SK-N-MC (cell line): ENCODE data around the gene BRINP3.
A peak's percentile ranks its signal among the peaks of the same experiment; 100 is the strongest.

Experiments
- DNase-seq: peaks from one replicate; pipeline ENCODE4 v3.0.0-alpha.2; 2011; ENCODE audit warnings: low read depth, low spot score
- H3K27ac ChIP-seq: fragments of 200-600 bp; sonication (generic); 2 replicates; pipeline ENCODE4 v1.5.1; 2016; ENCODE audit warnings: mixed run types
- H3K36me3 ChIP-seq: fragments of 200-600 bp; sonication (generic); 2 replicates; pipeline ENCODE4 v1.6.1; 2017; ENCODE audit warnings: antibody characterized with exemption, low read length, mixed read lengths; ENCODE audit not compliant: insufficient read depth
- H3K4me3 ChIP-seq: fragments of 200-600 bp; sonication (generic); 2 replicates; pipeline ENCODE4 v1.5.1; 2016
- H3K9ac ChIP-seq: fragments of 200-600 bp; sonication (generic); 2 replicates; pipeline ENCODE4 v1.8.0; 2017; ENCODE audit warnings: mixed run types, mixed read lengths; ENCODE audit not compliant: insufficient read length
- H3K9me3 ChIP-seq: fragments of 200-600 bp; sonication (generic); 2 replicates; pipeline ENCODE4 v1.6.1; 2017; ENCODE audit warnings: low read depth, mild to moderate bottlenecking, antibody characterized with exemption, low read length, moderate library complexity, mixed read lengths
- EZH2 ChIP-seq: fragments of 200-600 bp; sonication (generic); IDR thresholded peaks from one replicate; pipeline ENCODE4 v1.6.1; 2017; ENCODE audit warnings: antibody characterized with exemption
- FOXP2 ChIP-seq: optimal IDR thresholded peaks from 2 replicates; pipeline ENCODE3; 2011; ENCODE audit warnings: mild to moderate bottlenecking, moderate library complexity; ENCODE audit not compliant: insufficient read depth; ENCODE audit errors: extremely low read length, control extremely low read depth
- POLR2AphosphoS5 ChIP-seq: IDR thresholded peaks from 2 replicates; pipeline ENCODE4 v1.6.1; 2012; ENCODE audit warnings: mild to moderate bottlenecking, low read depth, low read length, borderline replicate concordance

The BRINP3 gene

DNA sequence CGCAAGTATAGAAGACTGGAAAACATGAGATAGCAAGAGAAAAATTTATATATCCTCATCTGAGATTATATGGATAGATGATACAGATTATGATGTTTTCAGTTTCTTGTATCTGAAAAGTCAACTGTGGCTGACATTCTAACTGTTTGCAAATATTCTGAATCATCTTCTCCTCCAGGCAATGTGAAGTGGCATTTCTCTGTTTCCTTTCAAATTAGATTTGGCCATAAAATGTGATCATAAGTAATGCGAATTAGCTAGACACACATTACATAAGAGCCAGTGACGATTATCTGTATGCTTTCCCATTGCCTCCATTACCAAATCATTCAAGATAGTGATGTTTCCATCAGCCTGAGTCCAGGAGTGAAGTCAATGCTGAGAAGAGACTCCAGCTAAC, 265.2 kb downstream of the BRINP3 start:
- peak; percentile 8 for DNase-seq
- Histone ChIP-seq H3K36me3 (no peaks in the 10 kb centered on the region), H3K9ac (no peak overlapping the region), H3K9me3 (no peaks in the 10 kb centered on the region), H3K27ac (no peak overlapping the region), H3K4me3 (no peak overlapping the region)
- no peak for TF ChIP-seq POLR2AphosphoS5
- no peak for TF ChIP-seq FOXP2
- no peak for TF ChIP-seq EZH2

DNA sequence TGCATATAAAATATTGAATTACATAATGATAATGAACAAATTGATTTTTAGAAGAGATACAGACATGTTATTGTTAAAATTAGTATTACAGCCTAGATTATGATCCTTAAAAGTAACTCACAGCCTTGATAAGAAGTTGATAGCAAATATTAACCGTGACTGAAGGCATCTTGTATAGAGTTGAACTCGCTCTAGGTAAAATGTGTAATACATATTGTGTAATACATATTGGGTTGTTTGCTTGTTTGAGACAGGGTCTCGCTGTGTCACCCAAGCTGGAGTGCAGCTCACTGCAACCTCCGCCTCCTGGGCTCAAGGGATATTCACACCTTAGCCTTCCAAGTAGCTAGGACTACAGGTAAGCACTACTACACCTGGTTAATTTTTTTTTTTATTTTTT, 269.9 kb downstream of the BRINP3 start:
- TF ChIP-seq POLR2AphosphoS5 (no peak), EZH2 (no peak), FOXP2 (no peak)
- H3K9ac ChIP-seq: no peak overlapping the region
- H3K27ac ChIP-seq: no peak overlapping the region
- no peaks in the 10 kb centered on the region for H3K9me3 ChIP-seq
- DNase-seq: no peak
- no peak overlapping the region for H3K4me3 ChIP-seq
- no peaks in the 10 kb centered on the region for H3K36me3 ChIP-seq

DNA sequence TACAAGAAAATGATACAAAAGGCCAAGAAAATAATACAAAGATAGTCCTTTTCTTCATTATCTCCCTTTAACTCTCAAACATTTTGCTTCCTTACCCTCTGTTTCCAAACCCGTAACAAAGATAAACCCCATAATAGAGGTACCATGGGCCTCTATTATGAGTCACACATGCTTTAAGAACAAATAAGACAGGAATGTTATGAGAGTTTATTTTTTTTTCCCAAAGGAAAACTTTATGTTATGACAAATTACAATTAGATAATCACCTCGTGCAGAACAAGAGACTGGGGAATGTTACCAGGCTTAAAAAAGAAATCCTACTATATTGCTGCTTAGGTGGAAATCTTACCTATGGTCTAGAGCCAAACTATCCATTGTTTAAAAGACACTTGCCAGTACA, 272.0 kb downstream of the BRINP3 start:
- no peaks in the 10 kb centered on the region for H3K36me3 ChIP-seq
- no peak overlapping the region for H3K27ac ChIP-seq
- no peaks in the 10 kb centered on the region for H3K9me3 ChIP-seq
- H3K4me3 ChIP-seq: no peak overlapping the region
- DNase-seq: no peak
- no peak for TF ChIP-seq EZH2
- TF ChIP-seq POLR2AphosphoS5: no peak
- TF ChIP-seq FOXP2: no peak
- no peak overlapping the region for H3K9ac ChIP-seq

DNA sequence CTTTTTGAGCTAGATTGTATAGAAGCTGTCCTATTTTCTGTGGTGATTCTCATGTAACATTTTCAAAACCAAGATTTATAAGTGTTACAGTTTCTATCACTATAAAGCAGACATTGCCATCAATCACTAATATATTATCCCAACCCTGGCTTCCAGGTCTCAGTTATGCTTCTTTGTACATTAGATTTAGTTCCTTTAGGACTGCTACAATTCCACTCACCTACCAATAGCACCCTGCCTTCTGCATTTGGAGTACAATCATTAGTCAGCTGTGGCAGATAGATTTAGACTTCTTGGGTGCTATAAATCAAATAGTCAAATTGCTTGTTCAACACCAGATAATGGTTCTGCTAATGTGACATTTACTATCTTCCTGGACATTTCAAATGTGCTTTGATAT, 281.6 kb downstream of the BRINP3 start:
- TF ChIP-seq EZH2 (no peak), FOXP2 (no peak), POLR2AphosphoS5 (no peak)
- no peak overlapping the region for H3K27ac ChIP-seq
- no peak overlapping the region for H3K4me3 ChIP-seq
- DNase-seq: no peak
- no peaks in the 10 kb centered on the region for H3K9me3 ChIP-seq
- H3K9ac ChIP-seq: no peak overlapping the region
- H3K36me3 ChIP-seq: no peaks in the 10 kb centered on the region

DNA sequence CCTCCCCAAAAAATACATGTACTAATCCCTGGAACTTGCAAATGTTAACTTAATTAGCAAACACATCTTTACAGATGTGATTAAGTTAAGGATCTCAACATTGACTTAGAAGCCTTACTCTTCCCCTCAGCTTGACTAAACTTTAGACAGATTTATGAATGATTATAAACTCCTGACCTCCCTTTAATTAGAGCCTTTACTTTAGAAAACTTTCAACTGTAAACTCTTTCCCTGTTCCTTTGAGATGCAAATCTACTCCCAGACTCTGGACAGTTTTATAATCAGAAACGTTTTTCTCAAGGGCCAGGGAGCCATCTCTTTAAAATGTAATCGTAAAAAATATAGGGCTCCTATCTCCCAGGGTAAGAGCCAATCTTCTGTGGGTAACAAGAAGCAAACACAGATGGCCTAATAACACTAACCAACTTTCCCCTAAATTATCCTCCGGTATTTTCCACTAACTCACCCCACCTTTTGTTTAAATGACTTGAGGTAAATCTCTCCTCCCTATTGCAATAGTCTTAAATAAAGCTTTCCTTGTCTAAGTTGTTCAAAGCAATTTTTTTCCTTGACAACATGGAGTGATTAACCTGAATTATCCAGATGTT, 284.1 kb downstream of the BRINP3 start:
- Histone ChIP-seq H3K27ac (peak overlapping the region; percentile 17), H3K9me3 (no peaks in the 10 kb centered on the region), H3K36me3 (no peaks in the 10 kb centered on the region), H3K9ac (no peak overlapping the region), H3K4me3 (no peak overlapping the region)
- TF ChIP-seq FOXP2 (no peak), EZH2 (no peak), POLR2AphosphoS5 (no peak)
- DNase-seq: no peak

DNA sequence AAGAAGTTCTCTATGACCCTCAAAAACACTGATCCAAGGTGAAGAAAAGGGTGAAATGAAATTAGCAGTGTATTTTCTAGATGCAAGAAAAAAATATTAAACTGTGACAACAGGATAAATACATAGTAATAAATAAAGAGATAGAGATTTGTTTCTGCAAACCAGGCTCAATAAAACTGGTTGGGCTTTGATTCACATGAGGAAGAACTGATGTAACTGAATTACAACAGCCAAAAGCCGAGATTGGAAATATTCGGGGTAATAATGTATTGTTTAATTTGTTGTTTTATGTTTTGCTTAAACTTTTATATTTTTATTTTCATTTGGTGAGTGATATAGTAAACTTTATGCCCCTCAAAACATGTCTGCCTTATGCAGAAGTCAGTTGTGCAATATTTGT, 285.0 kb downstream of the BRINP3 start:
- no peak for DNase-seq
- Histone ChIP-seq H3K9me3 (no peaks in the 10 kb centered on the region), H3K9ac (no peak overlapping the region), H3K36me3 (no peaks in the 10 kb centered on the region), H3K4me3 (no peak overlapping the region), H3K27ac (no peak overlapping the region)
- TF ChIP-seq POLR2AphosphoS5 (no peak), FOXP2 (no peak), EZH2 (no peak)

DNA sequence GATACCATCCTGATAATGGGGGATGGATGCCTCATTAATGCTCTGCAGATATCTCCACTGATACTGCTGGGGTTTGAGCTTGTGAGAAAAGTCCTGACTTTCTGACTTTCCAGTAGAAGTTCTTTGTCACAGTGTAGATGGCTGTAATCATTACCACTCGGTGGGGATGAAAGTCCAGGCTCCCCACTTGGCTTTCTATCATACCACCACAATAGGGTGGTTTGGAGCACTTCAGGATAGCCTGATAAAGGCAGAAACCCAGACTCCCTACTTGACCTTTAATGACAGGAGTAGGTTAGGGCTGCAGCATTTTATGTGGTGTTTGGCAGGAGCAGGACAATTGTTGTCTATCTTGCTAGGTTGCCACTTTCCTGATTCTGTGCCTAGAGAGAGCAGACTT, 294.1 kb downstream of the BRINP3 start:
- Histone ChIP-seq H3K9ac (no peak overlapping the region), H3K4me3 (no peak overlapping the region), H3K36me3 (no peaks in the 10 kb centered on the region), H3K9me3 (no peaks in the 10 kb centered on the region), H3K27ac (no peak overlapping the region)
- no peak for TF ChIP-seq FOXP2
- TF ChIP-seq POLR2AphosphoS5: no peak
- no peak for TF ChIP-seq EZH2
- DNase-seq: no peak

DNA sequence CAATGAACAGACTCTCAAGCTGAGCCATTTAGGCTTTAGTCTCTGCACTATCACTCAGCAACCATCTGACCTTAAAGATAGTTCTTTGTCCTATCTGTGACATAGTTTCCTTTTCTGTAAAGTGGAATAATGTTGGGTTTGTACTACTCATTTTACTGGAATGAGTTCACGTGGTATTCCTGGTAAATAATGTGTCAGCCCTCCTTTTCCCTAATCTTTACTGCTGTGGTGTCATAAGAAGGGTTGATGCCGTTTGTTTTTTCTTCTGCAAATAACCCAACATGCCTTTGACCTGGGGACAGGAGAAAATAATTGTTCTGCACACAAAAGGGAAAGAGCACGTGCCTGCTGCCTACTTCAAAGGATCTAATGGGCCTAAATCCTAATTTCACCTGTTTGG, 297.8 kb downstream of the BRINP3 start:
- no peaks in the 10 kb centered on the region for H3K36me3 ChIP-seq
- H3K9me3 ChIP-seq: no peaks in the 10 kb centered on the region
- no peak for DNase-seq
- no peak overlapping the region for H3K27ac ChIP-seq
- H3K9ac ChIP-seq: no peak overlapping the region
- no peak overlapping the region for H3K4me3 ChIP-seq
- TF ChIP-seq POLR2AphosphoS5 (no peak), FOXP2 (no peak), EZH2 (no peak)

DNA sequence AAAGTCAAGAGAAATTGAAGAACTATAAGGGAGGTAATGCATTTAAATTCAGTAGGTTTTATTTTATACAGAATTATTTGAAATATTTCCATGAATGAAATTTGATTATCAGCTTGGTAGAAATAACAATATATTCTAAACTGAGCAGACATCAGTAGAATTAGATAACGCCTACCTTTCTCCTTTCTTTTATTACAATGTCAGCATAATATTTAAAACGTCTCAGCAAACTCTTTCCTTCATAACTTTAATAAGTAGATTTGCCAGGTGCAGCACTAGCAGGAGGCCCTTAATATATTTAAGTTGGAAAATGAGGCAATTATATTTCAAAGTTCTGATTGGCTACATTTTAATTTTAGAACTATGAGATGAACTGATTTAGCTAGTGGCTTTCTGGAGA, 298.8 kb downstream of the BRINP3 start:
- DNase-seq: no peak
- Histone ChIP-seq H3K27ac (no peak overlapping the region), H3K36me3 (no peaks in the 10 kb centered on the region), H3K9me3 (no peaks in the 10 kb centered on the region), H3K9ac (no peak overlapping the region), H3K4me3 (no peak overlapping the region)
- TF ChIP-seq FOXP2: no peak
- no peak for TF ChIP-seq EZH2
- TF ChIP-seq POLR2AphosphoS5: no peak

DNA sequence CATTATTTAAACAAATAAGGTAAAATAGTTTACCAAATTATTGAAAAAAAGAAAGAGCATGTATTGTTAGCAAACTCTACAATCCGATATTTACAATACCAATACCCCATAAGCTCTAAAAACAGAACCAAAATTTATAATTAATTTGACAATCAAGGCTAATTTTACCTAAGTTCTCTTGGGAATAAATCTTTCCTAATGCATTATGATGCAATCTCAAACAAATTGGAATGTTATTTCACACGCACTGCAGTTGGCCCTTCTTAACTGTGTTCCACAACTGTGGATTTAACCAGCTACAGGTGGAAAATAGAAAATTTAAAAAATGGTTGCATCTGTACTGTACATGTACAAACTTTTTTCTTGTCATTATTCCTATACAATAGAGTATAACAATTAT, 300.1 kb downstream of the BRINP3 start:
- no peak for TF ChIP-seq POLR2AphosphoS5
- TF ChIP-seq EZH2: no peak
- TF ChIP-seq FOXP2: no peak
- no peaks in the 10 kb centered on the region for H3K36me3 ChIP-seq

More for the DNA sequence above, 300.1 kb downstream of the BRINP3 start:
- no peak for DNase-seq
- Histone ChIP-seq H3K9ac (no peak overlapping the region), H3K4me3 (no peak overlapping the region), H3K27ac (no peak overlapping the region), H3K9me3 (no peaks in the 10 kb centered on the region)
